HepG2 (cell line): ENCODE data around the gene ABHD2. TPM values are rescaled to one million over a fixed set of nuclear protein-coding genes. Genes with fewer than 3 reads are reported as not detected.

Source experiments
- ESRRA ChIP-seq: sonication (generic); formaldehyde crosslinking; IDR thresholded peaks from 2 replicates; pipeline ENCODE4 v1.5.1; 2020; ENCODE audit warnings: mild to moderate bottlenecking, low read depth, missing genetic modification reagents
- FOXA1 ChIP-seq, 2 experiments: fragments of 450-650 bp in 1 of 2; sonication (generic) in 1 of 2; formaldehyde crosslinking in 1 of 2; IDR thresholded peaks; 2 replicates each; pipeline versions ENCODE4 v1.4.0 to v1.6.1; 2016 to 2020; ENCODE audit warnings: missing genetic modification reagents in 1 of 2
- GZF1 ChIP-seq: sonication (generic); formaldehyde crosslinking; IDR thresholded peaks from 2 replicates; pipeline ENCODE4 v1.5.1; 2020; ENCODE audit warnings: mild to moderate bottlenecking, missing genetic modification reagents
- HCFC1 ChIP-seq: fragments of 150-350 bp; IDR thresholded peaks from 2 replicates; pipeline ENCODE4 v1.6.1; 2014; ENCODE audit warnings: low read depth, low read length
- HOXA7 ChIP-seq: sonication (generic); formaldehyde crosslinking; IDR thresholded peaks from 2 replicates; pipeline ENCODE4 v1.8.1; 2022; ENCODE audit warnings: mild to moderate bottlenecking, missing genetic modification reagents, moderate library complexity
- MAFG ChIP-seq: sonication (generic); formaldehyde crosslinking; IDR thresholded peaks from 2 replicates; pipeline ENCODE4 v1.5.1; 2020; ENCODE audit warnings: mild to moderate bottlenecking, missing genetic modification reagents
- NR3C1 ChIP-seq: sonication (generic); formaldehyde crosslinking; IDR thresholded peaks from 2 replicates; pipeline ENCODE4 v1.4.0; 2020; ENCODE audit warnings: missing genetic modification reagents
- SIN3A ChIP-seq: IDR thresholded peaks from 2 replicates; pipeline ENCODE4 v1.6.1; 2011; ENCODE audit warnings: low read depth, mild to moderate bottlenecking, control low read depth, low read length, borderline replicate concordance
- ZKSCAN1 ChIP-seq: fragments of 150-350 bp; IDR thresholded peaks from 2 replicates; pipeline ENCODE4 v1.6.1; 2014; ENCODE audit warnings: low read length
- ZNF567 ChIP-seq: sonication (generic); formaldehyde crosslinking; IDR thresholded peaks from 2 replicates; pipeline ENCODE4 v1.8.1; 2023; ENCODE audit warnings: mild to moderate bottlenecking, missing genetic modification reagents, borderline replicate concordance
- ZNF570 ChIP-seq: sonication (generic); formaldehyde crosslinking; IDR thresholded peaks from 2 replicates; pipeline ENCODE4 v1.4.0; 2020; ENCODE audit warnings: mild to moderate bottlenecking, missing genetic modification reagents, borderline replicate concordance
- ZNF674 ChIP-seq: sonication (generic); formaldehyde crosslinking; IDR thresholded peaks from 2 replicates; pipeline ENCODE4 v1.5.0; 2020; ENCODE audit warnings: low read depth, mild to moderate bottlenecking, missing genetic modification reagents
- ZSCAN25 ChIP-seq: sonication (generic); formaldehyde crosslinking; IDR thresholded peaks from 2 replicates; pipeline ENCODE4 v1.8.0; 2022; ENCODE audit warnings: mild to moderate bottlenecking, missing genetic modification reagents
- polyA plus RNA-seq, 8 experiments: library from polyadenylated mRNA; depleted of rRNA in 3 of 8; stranded (reverse) in 7 of 8; unstranded in 1 of 8; fragments of >200 nt; fragmentation: Illumina TruSeq in 4 of 8; extraction: Trizol in 4 of 8; gene quantifications; 2 replicates each; pipeline versions ENCODE4 v1.2.1 to v1.2.3, GENCODE V29; 2011 to 2016; ENCODE audit warnings: low read depth in 4 of 8, missing spikeins in 1 of 8, mixed read lengths in 1 of 8; ENCODE audit not compliant: insufficient read depth in 1 of 8
- total RNA-seq, 5 experiments: library from RNA; depleted of rRNA; stranded (reverse); fragments of >200 nt; fragmentation: Illumina TruSeq; extraction: Trizol; gene quantifications; 2 replicates each; pipeline ENCODE4 v1.2.3, GENCODE V29; 2016; ENCODE audit warnings: low read depth in 1 of 5
- TF ChIP-seq, protein P1 (sequence below): IDR thresholded peaks from 2 replicates; pipeline ENCODE4 v1.6.1; 2016; ENCODE audit warnings: control low read depth
- TF ChIP-seq, protein P2 (sequence below): sonication (generic); formaldehyde crosslinking; IDR thresholded peaks from 2 replicates; pipeline ENCODE4 v1.4.0; 2020; ENCODE audit warnings: missing genetic modification reagents
- TF ChIP-seq, protein P3 (sequence below): sonication (generic); formaldehyde crosslinking; IDR thresholded peaks from 2 replicates; pipeline ENCODE4 v1.8.0; 2022; ENCODE audit warnings: mild to moderate bottlenecking, missing genetic modification reagents, borderline replicate concordance
- TF ChIP-seq, protein P4 (sequence below), 2 experiments: sonication (generic) in 1 of 2; formaldehyde crosslinking in 1 of 2; IDR thresholded peaks; 2 replicates each; pipeline versions ENCODE4 v1.5.1 to v1.6.1; 2011 to 2020; ENCODE audit warnings: borderline replicate concordance in 1 of 2, low read depth in 1 of 2, low read length in 1 of 2, mild to moderate bottlenecking in 1 of 2, missing genetic modification reagents in 1 of 2, moderate library complexity in 1 of 2
- TF ChIP-seq, protein P5 (sequence below): sonication (generic); formaldehyde crosslinking; conservative IDR thresholded peaks from 2 replicates; pipeline ENCODE4 v1.8.0; 2022; ENCODE audit warnings: mild to moderate bottlenecking, moderate library complexity, missing genetic modification reagents

ABHD2 gene
- total and polyA plus RNA-seq, 2 of the 13 experiments (the other 11 are each of a cell fraction or from before 2014, with no cell fraction given): 14.8 to 22.4 TPM

DNA sequence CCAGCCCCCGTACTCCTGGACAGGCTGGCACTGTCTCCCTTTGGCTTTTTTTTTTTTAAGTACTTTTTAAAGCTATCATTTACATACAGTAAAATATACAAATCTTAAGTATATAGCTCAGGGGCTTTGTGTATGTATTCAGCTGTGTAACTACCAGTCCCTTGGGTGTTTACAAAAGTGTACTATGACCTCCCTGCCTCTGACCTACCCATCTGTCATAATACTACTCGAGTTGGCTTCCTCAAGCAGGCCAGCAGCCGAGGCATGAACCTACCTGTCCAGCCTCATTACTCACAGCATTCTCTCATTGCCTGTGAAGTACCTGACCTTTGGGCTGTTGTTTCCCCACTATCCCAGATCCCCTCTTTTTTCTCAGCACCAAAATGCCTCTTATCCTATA lies 33.2 kb downstream of the ABHD2 start (continued):
- TF ChIP-seq, protein P1, sequence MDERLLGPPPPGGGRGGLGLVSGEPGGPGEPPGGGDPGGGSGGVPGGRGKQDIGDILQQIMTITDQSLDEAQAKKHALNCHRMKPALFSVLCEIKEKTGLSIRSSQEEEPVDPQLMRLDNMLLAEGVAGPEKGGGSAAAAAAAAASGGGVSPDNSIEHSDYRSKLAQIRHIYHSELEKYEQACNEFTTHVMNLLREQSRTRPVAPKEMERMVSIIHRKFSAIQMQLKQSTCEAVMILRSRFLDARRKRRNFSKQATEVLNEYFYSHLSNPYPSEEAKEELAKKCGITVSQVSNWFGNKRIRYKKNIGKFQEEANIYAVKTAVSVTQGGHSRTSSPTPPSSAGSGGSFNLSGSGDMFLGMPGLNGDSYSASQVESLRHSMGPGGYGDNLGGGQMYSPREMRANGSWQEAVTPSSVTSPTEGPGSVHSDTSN: no peak
- no peak for TF ChIP-seq GZF1 (CRISPR knock-in tag)
- no peak for TF ChIP-seq HOXA7 (CRISPR knock-in tag)
- no peak for TF ChIP-seq SIN3A
- TF ChIP-seq, protein P2, sequence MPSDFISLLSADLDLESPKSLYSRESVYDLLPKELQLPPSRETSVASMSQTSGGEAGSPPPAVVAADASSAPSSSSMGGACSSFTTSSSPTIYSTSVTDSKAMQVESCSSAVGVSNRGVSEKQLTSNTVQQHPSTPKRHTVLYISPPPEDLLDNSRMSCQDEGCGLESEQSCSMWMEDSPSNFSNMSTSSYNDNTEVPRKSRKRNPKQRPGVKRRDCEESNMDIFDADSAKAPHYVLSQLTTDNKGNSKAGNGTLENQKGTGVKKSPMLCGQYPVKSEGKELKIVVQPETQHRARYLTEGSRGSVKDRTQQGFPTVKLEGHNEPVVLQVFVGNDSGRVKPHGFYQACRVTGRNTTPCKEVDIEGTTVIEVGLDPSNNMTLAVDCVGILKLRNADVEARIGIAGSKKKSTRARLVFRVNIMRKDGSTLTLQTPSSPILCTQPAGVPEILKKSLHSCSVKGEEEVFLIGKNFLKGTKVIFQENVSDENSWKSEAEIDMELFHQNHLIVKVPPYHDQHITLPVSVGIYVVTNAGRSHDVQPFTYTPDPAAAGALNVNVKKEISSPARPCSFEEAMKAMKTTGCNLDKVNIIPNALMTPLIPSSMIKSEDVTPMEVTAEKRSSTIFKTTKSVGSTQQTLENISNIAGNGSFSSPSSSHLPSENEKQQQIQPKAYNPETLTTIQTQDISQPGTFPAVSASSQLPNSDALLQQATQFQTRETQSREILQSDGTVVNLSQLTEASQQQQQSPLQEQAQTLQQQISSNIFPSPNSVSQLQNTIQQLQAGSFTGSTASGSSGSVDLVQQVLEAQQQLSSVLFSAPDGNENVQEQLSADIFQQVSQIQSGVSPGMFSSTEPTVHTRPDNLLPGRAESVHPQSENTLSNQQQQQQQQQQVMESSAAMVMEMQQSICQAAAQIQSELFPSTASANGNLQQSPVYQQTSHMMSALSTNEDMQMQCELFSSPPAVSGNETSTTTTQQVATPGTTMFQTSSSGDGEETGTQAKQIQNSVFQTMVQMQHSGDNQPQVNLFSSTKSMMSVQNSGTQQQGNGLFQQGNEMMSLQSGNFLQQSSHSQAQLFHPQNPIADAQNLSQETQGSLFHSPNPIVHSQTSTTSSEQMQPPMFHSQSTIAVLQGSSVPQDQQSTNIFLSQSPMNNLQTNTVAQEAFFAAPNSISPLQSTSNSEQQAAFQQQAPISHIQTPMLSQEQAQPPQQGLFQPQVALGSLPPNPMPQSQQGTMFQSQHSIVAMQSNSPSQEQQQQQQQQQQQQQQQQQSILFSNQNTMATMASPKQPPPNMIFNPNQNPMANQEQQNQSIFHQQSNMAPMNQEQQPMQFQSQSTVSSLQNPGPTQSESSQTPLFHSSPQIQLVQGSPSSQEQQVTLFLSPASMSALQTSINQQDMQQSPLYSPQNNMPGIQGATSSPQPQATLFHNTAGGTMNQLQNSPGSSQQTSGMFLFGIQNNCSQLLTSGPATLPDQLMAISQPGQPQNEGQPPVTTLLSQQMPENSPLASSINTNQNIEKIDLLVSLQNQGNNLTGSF (CRISPR knock-in tag): no peak
- no peak for TF ChIP-seq MAFG (CRISPR knock-in tag)
- no peak for TF ChIP-seq ZNF674 (CRISPR knock-in tag)
- TF ChIP-seq, protein P3, sequence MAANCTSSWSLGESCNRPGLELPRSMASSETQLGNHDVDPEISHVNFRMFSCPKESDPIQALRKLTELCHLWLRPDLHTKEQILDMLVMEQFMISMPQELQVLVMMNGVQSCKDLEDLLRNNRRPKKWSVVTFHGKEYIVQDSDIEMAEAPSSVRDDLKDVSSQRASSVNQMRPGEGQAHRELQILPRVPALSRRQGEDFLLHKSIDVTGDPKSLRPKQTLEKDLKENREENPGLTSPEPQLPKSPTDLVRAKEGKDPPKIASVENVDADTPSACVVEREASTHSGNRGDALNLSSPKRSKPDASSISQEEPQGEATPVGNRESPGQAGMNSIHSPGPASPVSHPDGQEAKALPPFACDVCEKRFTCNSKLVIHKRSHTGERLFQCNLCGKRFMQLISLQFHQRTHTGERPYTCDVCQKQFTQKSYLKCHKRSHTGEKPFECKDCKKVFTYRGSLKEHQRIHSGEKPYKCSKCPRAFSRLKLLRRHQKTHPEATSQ (CRISPR knock-in tag): no peak
- no peak for TF ChIP-seq ESRRA (CRISPR knock-in tag)
- TF ChIP-seq ZKSCAN1: no peak
- no peak for TF ChIP-seq ZNF570
- TF ChIP-seq HCFC1: no peak
- TF ChIP-seq, protein P4, sequence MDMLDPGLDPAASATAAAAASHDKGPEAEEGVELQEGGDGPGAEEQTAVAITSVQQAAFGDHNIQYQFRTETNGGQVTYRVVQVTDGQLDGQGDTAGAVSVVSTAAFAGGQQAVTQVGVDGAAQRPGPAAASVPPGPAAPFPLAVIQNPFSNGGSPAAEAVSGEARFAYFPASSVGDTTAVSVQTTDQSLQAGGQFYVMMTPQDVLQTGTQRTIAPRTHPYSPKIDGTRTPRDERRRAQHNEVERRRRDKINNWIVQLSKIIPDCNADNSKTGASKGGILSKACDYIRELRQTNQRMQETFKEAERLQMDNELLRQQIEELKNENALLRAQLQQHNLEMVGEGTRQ (IDR thresholded peaks at IDR 0.05; ENCODE audit: low read depth, low read length): no peak
- TF ChIP-seq, protein P4 (CRISPR knock-in tag; IDR thresholded peaks at IDR 0.05; ENCODE audit: borderline replicate concordance): no peak
- TF ChIP-seq ZSCAN25 (CRISPR knock-in tag): no peak
- TF ChIP-seq, protein P5, sequence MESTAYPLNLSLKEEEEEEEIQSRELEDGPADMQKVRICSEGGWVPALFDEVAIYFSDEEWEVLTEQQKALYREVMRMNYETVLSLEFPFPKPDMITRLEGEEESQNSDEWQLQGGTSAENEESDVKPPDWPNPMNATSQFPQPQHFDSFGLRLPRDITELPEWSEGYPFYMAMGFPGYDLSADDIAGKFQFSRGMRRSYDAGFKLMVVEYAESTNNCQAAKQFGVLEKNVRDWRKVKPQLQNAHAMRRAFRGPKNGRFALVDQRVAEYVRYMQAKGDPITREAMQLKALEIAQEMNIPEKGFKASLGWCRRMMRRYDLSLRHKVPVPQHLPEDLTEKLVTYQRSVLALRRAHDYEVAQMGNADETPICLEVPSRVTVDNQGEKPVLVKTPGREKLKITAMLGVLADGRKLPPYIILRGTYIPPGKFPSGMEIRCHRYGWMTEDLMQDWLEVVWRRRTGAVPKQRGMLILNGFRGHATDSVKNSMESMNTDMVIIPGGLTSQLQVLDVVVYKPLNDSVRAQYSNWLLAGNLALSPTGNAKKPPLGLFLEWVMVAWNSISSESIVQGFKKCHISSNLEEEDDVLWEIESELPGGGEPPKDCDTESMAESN (CRISPR knock-in tag): no peak
- peak; percentile 97 for TF ChIP-seq FOXA1 (IDR thresholded peaks at IDR 0.05)
- peak; percentile 94 for TF ChIP-seq FOXA1 (CRISPR knock-in tag; IDR thresholded peaks at IDR 0.05)
- TF ChIP-seq NR3C1: no peak
- no peak for TF ChIP-seq ZNF567
